KG1 (cell line): ENCODE measurements around the gene BNC2.
"Not testable (repeated sequence)": the region's sequence is repeated elsewhere in the genome, so short reads cannot be mapped to it uniquely, and the experiment has no call there.

Experiments used
- DNase-seq: peaks from one replicate; lab custom pipeline; 2025; lab: John Stamatoyannopoulos, UW

Gene BNC2

GRCh38 chr9:16501141-16501540, 369.3 kb downstream of the BNC2 start:
- DNase-seq: no peak

- DNase-seq: no peak
Observed at GRCh38 chr9:16500386-16500785, 370.1 kb downstream of the BNC2 start.

- no peak for DNase-seq
Observed at GRCh38 chr9:16499892-16500291, 370.6 kb downstream of the BNC2 start.

GRCh38 chr9:16496908-16497307, 373.6 kb downstream of the BNC2 start:
- no peak for DNase-seq

GRCh38 chr9:16487915-16488314, 382.6 kb downstream of the BNC2 start:
- DNase-seq: no peak

- DNase-seq: no peak
Observed at GRCh38 chr9:16485575-16486321, 384.7 kb downstream of the BNC2 start.

GRCh38 chr9:16485160-16485559, 385.3 kb downstream of the BNC2 start:
- DNase-seq: no peak

- no peak for DNase-seq
Observed at GRCh38 chr9:16484744-16485143, 385.7 kb downstream of the BNC2 start.

GRCh38 chr9:16484180-16484579, 386.3 kb downstream of the BNC2 start:
- no peak for DNase-seq

- DNase-seq: no peak
Observed at GRCh38 chr9:16482764-16483163, 387.7 kb downstream of the BNC2 start.

GRCh38 chr9:16480584-16480983, 389.9 kb downstream of the BNC2 start:
- not testable (repeated sequence) for DNase-seq

GRCh38 chr9:16475996-16476395, 394.5 kb downstream of the BNC2 start:
- no peak for DNase-seq

GRCh38 chr9:16475257-16475656, 395.2 kb downstream of the BNC2 start:
- no peak for DNase-seq

- DNase-seq: no peak
Observed at GRCh38 chr9:16469184-16469583, 401.3 kb downstream of the BNC2 start.

GRCh38 chr9:16461851-16462250, 408.6 kb downstream of the BNC2 start:
- no peak for DNase-seq

GRCh38 chr9:16461137-16461840, 409.2 kb downstream of the BNC2 start:
- no peak for DNase-seq

- no peak for DNase-seq
Observed at GRCh38 chr9:16460696-16461095, 409.8 kb downstream of the BNC2 start.

GRCh38 chr9:16459421-16460148, 410.9 kb downstream of the BNC2 start:
- no peak for DNase-seq

- no peak for DNase-seq
Observed at GRCh38 chr9:16458696-16459420, 411.6 kb downstream of the BNC2 start.

GRCh38 chr9:16455842-16456241, 414.6 kb downstream of the BNC2 start:
- DNase-seq: no peak

- DNase-seq: no peak
Observed at GRCh38 chr9:16453390-16453789, 417.1 kb downstream of the BNC2 start.

GRCh38 chr9:16450578-16450977, 419.9 kb downstream of the BNC2 start:
- DNase-seq: no peak
